Measurements from ENCODE around the gene PARD3.

PARD3 gene

DNA sequence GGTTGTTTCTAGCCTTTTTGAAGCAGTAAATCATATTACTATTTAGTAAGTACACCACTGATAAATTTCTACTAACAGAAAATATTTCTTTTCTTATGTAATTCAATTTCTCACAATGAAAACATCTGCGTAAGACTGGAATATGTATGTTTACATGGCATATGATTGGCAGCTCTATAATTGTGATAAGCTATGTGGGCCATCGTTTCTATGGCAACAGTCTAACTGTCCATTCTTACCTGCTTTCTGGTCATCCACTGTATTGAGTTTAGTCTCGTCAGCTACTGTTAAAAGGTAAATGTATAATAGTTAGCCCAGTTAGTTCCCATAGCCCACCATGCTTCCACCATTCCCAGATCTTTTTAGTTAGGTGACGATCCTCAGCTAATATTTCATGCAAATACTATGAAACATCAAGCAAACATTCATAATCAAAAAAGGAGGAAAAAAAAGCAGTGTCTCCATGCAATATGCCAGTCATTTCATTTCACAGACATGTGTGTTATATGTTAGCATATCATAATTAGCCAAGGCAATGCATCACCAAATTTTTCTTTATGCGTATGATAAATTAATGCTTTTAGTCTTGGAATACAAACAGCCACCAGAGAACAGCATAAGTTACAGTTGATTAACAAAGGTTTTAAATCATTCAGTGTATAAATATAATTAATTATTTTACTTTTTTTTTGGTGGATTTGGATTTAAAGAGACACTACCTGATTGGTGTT is 479.0 kb downstream of the PARD3 start:
- in situ Hi-C loops (cut with MboI; ENCODE audit: low sequenced_read_pairs) = no loop called here

DNA sequence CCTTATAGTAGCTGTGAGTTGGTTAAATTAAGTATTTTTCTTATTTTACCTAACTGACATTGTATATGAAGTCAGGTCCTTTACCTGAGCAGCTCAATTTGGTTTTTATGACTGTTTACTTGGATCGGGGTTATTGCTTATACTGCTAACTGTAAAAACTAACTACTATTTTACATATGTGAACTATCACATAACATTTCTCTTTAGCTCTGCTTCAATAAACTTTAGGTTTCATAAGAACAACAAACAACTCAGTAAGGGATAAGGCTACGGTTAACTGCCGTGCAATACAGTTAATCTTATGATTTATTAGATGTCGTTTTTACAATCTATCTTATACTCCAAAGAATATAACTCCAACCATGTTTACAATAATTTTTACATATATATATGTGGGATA is 480.2 kb downstream of the PARD3 start:
- in situ Hi-C loops (cut with MboI; ENCODE audit: low sequenced_read_pairs) = no loop called here

DNA sequence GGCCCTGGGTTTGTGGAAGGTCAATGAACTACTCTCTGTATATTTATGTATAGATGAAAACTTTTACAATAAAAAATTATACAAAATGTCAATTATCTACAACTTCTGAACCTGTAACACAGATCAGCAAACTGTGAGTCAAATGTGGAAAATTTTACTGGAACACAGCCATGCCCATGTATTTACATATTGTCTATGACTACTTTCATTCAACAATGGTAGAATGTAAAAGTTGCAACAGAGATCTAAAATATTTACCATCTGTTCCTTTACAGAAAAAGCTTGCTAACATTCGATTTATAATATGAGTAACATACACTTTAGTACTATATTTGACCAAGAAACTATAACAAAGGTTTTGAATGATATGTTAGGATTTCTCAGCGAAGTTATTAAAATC is 481.6 kb downstream of the PARD3 start:
- in situ Hi-C loops (cut with MboI; ENCODE audit: low sequenced_read_pairs) = no loop called here

DNA sequence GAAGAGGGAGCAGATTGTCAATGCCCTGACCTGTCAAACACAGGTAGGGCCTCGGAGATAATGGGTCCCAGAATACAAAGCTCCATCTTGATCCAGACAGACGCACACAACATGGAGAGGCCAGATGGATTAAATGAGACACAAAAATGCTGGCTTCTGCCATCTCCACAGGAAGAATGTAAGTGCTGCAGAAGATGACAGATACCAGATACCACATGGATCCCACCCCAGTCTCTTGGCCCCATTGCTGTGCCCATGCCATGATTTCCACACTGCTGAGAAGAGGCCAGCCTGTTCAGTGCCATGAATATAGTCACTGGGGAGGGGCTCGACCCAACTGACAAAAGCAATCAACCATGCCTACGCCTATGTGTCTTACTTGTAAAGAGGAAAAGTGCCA is 487.9 kb downstream of the PARD3 start:
- in situ Hi-C loops (cut with MboI; ENCODE audit: low sequenced_read_pairs) = no loop called here

DNA sequence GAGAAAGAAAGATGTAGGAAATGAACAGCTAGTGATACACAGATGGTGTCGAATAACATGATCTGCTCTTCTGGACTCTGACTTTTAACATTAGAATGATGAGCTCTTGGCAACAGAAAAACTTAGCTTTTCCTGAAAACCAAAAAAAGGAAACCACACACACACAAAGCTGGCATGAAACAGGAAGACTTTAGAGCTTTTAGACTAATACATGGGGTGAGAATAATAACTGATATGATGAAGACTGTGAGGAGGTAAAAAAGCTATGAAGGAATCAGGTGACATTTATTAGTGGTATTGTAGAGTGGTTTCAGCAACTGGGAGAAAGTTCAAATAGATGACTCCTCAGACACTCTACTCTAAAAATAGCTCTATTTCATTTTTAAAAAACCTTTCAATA is 491.9 kb downstream of the PARD3 start:
- in situ Hi-C loops (cut with MboI; ENCODE audit: low sequenced_read_pairs) = no loop called here

DNA sequence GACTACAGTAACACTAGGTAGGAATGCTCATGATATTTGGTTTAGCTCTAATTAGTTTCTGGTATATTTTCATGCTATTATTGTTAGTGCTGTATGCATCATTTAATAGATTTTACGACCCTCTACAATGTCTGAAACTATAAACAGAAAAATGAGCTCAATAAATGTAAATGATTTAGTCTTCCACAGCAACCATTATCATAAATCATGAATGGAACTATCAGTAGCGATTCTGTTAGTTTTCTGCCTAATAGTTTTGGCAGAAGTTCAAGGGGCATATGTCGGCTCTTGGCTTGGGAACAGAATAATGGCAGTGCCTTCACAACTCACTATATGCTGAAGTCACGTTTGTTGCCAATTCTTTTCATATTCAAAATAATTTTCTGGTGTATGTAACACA is 494.8 kb downstream of the PARD3 start:
- in situ Hi-C loops (cut with MboI; ENCODE audit: low sequenced_read_pairs) = no loop called here

DNA sequence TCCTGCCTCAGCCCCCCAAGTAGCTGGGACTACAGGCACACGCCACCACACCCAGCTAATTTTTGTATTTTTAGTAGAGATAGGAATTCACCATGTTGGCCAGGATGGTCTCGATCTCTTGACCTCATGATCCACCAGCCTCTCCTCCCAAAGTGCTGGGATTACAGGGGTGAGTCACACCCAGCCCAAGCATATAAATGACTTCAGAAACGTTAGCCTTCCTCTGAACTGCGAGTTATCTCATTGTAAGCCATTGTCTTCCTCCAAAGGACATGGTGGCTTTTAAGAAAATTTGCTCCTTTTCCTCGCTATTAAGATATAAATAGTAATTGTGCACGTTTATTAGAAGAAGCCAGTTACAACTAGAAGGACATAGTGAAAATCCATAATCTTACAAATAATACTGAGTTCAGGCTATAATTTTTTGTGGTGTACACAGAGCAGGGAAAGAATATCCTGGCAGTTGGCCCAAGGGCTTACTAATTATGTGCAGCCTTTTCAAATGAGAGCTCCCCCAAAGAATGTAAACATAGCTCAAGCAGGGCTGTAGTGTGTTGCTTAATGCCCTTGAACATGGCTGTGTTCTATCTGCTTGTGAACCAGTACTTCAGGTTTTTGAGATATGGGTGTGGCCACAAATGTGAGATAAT is 495.8 kb downstream of the PARD3 start:
- in situ Hi-C loops (cut with MboI; ENCODE audit: low sequenced_read_pairs) = no loop called here

DNA sequence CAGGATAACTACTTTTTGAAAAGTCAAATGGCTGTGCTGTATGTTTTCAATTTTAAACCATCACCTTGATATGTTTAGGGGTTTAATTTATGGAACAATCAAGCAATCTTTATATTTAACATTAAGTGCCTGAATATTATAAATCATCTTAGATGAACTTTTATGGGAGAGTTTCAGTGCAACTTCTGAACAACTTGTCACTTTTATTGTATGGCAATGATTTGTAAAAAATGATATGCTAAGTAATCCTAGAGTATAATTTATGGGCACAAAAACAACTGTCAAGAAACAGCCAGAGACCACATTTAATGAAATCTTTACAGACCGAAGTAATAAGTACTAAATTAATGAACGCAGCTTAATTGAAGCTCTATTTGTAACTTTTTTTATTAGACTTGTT is 498.9 kb downstream of the PARD3 start:
- in situ Hi-C loops (cut with MboI; ENCODE audit: low sequenced_read_pairs) = no loop called here

DNA sequence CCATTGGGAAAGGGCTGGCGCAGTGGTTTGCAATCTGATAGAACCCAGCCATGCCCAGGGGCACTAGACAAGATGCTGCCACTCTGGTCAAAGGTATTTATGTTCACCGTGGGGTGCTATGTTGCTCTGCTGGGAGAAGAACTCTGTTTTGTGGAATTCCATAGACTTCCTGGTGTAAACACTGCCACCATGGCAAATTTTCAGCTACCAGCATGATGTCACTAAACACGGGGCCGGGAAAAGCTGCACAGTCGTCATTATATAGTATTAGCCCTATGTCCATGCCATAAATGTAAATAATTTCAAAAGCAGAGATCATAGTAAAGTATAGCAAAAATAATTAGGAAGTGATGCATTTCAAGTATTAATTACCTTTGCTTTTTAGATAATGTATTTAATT is 500.6 kb downstream of the PARD3 start:
- in situ Hi-C loops (cut with MboI; ENCODE audit: low sequenced_read_pairs) = no loop called here

DNA sequence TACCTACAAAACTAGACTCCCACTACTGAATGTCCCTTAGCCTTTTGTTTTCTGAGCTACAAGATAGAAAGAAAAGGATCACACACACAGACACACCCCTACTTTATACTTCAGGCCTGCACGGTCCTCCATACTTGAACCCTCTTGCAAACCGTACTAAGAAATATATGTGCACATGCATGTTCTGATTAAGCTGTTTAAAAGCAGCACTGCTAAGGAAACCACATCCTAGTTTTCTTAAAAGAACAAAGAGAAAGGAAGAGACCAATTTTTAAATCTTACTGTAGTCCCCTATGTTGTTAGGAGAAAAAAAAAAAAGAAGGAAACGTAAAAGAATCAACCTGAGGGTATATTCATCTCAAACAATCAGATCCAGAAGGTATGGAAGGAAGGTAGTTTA is 501.2 kb downstream of the PARD3 start:
- in situ Hi-C loops (cut with MboI; ENCODE audit: low sequenced_read_pairs) = no loop called here

DNA sequence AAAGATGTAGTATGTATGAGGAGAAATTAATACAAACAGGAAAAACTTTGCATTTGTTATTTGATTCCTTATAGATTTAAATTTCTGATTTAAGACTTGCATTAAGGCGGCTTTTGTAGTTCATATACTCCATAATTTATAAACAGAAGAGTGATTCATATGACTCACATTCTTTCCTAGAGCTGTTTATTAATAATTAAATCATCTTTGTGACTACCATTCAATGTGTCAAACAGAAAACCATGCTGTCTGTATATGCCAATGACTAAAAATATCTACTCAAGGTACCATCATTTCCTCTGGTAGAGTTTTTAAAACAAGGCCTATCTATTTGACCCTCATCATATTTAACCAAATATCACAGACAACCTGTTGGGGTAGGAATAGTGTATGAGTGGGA is 501.7 kb downstream of the PARD3 start:
- in situ Hi-C loops (cut with MboI; ENCODE audit: low sequenced_read_pairs) = no loop called here

DNA sequence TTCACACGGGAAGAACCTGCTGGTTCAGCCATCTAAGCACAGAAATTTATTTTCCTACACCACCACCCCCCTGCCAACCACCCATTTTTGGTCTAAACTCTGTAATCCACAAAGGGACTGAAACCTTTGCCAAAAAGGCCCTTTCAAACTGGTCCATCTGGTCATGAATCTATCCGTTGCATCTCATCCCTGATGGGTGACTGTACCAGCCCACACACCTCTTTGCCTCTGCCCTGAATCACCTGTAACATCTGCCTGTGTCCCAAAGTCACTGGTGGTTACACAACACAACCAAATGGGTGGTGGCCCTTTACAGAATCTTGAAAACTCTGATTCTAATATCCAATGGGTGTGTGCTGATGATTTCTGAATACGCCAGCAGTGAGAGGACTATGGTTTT is 503.4 kb downstream of the PARD3 start:
- in situ Hi-C loops (cut with MboI; ENCODE audit: low sequenced_read_pairs) = no loop called here

DNA sequence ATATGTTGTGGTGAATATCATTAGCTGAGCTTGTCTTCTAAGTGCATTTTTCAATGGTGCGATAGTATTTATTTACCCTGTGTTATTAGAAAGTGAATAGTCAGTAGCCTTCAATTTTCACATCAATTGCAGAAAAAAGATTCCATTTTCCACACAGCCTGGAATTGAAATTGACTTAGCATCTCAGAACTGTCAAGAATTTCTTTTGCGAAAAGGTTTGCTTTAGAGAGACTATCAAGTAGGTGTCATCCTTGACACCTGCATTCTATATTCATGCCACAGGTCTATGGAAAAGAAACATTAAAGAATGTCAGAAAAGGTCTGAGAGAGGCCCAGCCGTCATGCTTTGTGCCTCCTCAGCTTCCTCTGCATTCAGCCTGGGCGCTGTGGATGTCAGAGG is 504.9 kb downstream of the PARD3 start:
- in situ Hi-C loops (cut with MboI; ENCODE audit: low sequenced_read_pairs) = no loop called here

DNA sequence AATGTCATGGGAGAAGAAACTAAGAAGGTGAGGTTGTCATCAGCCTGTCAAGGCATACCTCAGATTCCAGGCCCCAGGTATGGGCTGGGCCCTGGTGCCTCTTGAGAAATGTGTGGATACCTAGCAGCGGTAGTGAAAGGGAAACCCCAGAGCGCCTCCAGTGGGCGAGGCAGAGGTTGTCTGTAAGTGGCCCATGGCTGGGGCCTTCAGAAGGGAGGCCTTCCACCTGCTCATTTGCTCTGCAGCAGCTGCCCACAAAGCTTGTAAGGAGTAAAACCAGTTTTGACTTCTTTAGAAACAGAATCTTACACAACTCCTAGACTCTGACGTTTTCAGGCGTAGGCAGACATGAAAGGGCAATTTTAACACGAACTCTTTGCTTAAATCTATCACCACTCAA is 509.9 kb downstream of the PARD3 start:
- in situ Hi-C loops (cut with MboI; ENCODE audit: low sequenced_read_pairs) = no loop called here

DNA sequence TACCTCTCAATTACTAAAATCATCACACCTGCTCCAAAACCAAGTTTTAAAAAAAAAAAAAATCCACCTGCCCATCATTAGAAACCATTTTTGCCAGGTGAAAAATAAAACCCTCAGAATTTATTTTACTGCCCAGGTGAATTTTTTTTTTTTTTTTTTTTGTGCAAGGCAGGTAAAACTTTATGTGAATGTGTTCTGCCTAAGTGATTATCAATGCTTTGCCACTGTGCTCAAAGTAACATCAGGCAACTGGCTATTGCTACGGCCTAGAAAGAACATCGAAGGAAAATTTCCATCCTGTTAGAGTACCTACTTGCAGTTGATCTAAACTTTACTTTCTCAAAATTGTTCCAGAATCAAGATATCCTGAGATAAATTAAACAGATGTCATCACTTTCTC is 512.1 kb downstream of the PARD3 start:
- in situ Hi-C loops (cut with MboI; ENCODE audit: low sequenced_read_pairs) = no loop called here

DNA sequence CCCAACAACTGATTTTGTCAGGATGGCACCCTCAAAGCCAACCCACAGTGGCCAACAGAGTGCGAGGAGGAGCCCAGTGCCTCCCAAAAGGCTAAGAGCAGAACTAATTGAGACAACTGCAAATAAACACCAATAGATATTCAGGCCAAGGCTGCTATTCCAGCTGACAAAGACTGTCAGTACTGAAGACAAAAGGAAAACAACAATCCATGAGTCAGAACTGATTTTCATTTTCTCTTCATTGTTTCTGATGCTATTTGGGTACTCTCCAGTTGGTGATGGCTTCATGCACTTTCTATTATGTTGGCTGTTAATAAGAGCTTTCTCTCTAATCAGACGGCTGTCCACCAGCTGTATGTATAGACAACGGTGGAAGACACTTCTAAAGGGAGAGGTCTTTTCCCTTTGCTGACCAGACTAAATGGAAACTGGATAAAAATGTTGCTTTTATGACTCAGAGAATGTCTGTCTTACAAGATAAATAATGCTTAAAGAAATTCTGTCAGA is 515.9 kb downstream of the PARD3 start:
- in situ Hi-C loops (cut with MboI; ENCODE audit: low sequenced_read_pairs) = no loop called here

DNA sequence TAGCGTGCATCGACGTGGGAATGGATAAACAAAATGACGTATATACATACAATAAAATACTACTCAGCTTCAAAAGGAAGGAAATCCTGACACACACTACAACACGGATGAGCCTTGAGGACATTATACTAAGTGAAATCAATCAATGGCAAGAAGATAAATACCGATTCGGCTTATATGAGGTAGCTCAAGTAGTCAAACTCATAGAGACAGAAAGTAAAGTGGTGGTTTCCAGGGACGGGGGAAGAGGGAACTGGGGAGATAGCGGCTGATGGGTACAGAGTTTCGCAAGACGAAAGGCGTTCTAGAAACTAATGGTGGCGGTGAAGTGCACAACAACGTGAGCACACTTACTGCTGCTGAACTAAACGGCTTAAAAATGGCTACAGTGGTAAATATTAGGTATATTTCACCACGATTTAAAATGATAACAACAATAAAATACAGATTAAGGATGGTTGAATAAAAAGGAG is 516.7 kb downstream of the PARD3 start:
- in situ Hi-C loops (cut with MboI; ENCODE audit: low sequenced_read_pairs) = no loop called here

DNA sequence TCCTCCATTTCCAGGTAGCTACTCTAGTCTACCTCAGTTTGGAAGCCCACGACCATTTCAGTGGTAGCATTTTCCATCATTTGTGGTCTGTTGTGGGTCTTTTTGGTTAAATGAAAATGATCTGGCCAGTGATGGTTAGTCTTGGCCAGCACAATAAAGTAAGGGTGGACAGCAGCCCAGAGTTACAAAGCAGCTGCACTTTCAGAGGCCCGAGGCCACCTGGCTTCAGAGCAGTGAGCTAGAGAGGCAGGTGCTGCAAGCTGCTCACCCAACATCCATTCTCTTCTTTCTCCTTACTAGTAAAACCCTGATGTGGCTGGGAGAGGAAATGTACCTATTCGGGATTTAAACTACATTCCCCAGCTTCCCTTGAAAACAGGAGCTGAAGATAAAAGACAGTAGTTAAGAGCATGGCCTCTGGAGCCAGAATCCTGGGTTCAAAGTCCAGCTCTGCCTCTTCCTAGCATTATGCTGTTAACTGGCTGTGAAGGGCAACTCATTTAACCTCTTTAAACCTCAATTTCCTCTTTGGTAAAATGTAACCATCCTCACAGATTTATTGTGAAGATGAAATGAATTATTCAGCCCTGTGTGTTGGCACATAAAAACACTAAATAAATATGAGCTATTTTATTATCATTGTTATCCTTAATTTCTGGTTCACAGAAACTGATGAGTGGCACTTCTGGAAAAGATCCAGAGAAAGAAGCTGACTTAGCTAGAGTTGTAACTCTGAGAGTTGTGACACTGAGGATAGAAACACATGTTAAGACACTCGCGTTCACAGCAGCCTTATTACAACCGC is 517.4 kb downstream of the PARD3 start:
- in situ Hi-C loops (cut with MboI; ENCODE audit: low sequenced_read_pairs) = no loop called here

DNA sequence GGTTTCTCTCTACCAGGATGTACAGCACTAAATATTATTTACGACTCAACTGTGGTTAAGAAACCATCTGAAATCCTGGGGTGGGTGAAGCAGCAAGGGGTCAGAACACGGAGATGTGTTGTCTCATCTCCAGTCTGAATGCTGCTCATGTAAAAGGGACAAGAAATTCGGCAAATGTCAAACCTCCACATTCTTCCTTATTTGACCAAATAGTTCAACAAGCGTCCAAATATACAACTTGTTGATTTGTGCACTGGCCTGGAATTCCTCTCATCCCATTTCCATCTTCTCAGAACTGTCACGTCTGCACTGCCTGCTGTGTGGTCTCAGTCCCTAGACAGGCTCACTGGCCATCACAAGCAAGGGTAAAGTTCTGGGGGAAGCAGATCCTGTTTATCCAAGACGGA is 520.0 kb downstream of the PARD3 start:
- in situ Hi-C loops (cut with MboI; ENCODE audit: low sequenced_read_pairs) = no loop called here

DNA sequence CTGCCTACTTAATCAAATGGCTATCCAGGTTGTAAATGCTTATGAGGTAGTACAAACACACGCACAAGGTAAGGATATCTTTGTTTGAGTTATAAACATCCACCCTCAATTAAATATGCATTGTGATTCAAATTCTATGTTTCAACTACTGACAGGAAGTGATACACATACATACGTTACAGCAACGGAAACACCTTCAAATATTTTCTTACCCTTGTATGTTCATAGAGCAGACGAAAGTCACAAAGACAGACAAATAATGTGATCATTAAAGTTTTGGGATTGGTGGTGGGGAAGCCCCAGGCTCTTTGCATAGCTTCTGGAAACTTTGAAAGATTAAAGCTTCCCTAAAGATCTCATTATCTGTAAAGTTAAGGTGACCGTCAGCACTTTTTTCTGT is 521.0 kb downstream of the PARD3 start:
- in situ Hi-C loops (cut with MboI; ENCODE audit: low sequenced_read_pairs) = no loop called here

DNA sequence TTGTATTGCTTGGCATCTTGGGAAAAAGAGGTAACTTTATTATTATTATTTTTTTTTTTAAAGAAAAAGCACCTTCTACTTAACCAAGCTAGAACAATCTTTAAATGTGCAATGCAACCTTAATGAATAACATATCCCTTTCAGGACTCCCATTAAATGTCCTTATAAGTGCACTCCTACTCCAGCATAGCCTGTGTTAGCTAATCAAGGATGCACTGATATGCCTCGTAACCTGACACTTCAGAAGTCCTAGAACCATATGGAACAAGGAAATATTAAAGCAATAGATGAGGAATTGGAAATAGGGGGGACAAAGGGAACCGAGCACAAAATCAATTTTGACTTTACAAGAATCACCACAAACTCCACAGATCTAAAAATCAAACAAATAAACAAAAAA is 522.4 kb downstream of the PARD3 start:
- in situ Hi-C loops (cut with MboI; ENCODE audit: low sequenced_read_pairs) = no loop called here

DNA sequence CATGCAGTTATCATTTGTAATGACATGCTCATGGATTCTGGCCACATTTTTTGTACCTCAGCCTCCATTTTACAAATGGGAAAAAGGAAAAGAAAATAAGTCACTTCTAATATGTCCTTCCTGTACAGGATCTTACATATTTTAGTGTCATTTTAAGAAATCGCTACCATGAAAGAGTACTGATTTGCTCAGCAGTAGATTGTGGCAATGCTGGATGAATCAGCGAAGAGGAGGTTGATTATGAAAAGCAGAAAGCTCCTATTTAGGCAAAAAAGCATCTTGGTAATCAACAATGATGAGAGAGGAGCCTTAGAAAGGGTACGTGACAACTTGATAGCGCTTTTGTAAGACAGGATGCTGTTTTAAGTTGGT is 522.9 kb downstream of the PARD3 start:
- in situ Hi-C loops (cut with MboI; ENCODE audit: low sequenced_read_pairs) = no loop called here
